ENCODE results near the gene LHX4. TPM values are rescaled to one million over a fixed set of nuclear protein-coding genes. Genes with fewer than 3 reads are reported as not detected.

The LHX4 gene
- total and polyA plus RNA-seq, 10 donors = 0.02 to 2.0 (median 0.03) TPM; not detected in 5

DNA sequence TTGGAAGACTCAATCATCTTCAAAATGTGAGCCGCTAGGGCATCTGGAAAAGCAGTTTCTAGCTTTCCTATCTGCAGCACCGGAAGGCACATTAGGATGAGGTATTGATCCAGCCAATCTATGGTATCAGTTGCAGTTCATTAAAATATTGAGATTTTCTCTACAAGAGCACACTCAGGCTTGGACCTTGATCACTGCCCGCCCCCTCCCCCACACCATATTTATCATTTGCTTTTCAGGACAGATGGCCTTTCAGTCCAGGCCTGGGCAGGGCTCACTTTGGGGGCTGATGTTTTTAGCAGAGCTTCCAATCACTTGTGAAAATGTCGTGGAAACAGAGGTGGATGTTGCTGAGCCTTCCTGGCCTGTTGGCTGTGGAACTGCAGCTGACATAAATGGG, 17.5 kb downstream of the LHX4 start:
- 88 to 95% (median 91%) methylated on average over 4 of the region's 4 CpGs for WGBS, 5 donors
- intact Hi-C loops (cut with DNase I; ENCODE audit: low total_unique reads) = no loop called here
- Histone ChIP-seq H3K27me3 (replicated peaks in 1 of 7) (peaks cover 0 to 43% (median 6%) of the 10 kb centered on the region in 7 donors), H3K36me3 (no peaks in the 10 kb centered on the region), H3K4me3 (no peak overlapping the region), H3K27ac (peak overlapping the region in 4 of 8 donors; percentile 23 to 64 (median 57)), H3K4me1 (peaks cover 0 to 5% (median 2%) of the 10 kb centered on the region in 6 donors), H3K9me3 (no peaks in the 10 kb centered on the region)
- TF ChIP-seq POLR2AphosphoS5 (IDR thresholded peaks at IDR 0.05) = no peak
- TF ChIP-seq POLR2A (IDR thresholded peaks at IDR 0.05) = no peak
- TF ChIP-seq, protein P1, sequence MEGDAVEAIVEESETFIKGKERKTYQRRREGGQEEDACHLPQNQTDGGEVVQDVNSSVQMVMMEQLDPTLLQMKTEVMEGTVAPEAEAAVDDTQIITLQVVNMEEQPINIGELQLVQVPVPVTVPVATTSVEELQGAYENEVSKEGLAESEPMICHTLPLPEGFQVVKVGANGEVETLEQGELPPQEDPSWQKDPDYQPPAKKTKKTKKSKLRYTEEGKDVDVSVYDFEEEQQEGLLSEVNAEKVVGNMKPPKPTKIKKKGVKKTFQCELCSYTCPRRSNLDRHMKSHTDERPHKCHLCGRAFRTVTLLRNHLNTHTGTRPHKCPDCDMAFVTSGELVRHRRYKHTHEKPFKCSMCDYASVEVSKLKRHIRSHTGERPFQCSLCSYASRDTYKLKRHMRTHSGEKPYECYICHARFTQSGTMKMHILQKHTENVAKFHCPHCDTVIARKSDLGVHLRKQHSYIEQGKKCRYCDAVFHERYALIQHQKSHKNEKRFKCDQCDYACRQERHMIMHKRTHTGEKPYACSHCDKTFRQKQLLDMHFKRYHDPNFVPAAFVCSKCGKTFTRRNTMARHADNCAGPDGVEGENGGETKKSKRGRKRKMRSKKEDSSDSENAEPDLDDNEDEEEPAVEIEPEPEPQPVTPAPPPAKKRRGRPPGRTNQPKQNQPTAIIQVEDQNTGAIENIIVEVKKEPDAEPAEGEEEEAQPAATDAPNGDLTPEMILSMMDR (IDR thresholded peaks at IDR 0.05 in 8 of 11, conservative IDR thresholded peaks at IDR 0.05 in 3 of 11) = no peak
- DNase-seq = no peak

DNA sequence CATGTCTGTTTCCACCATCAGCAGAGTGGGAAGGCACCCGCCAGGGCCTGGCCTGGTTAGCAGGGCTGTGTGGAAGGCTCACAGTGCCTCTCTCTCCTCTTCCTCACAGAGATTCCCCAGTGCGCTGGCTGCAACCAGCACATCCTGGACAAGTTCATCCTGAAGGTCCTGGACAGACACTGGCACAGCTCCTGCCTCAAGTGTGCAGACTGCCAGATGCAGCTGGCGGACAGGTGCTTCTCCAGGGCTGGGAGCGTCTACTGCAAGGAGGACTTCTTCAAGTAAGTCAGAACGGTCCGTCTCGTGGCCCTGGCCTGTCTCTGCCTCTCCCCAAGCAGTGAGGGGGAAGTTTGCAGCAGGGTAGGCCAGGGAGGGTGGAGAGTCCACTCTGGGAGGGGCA, 18.1 kb downstream of the LHX4 start:
- WGBS, 5 donors = 89 to 100% (median 91%) methylated on average over 2 to 7 of the region's 7 CpGs
- Histone ChIP-seq H3K4me3 (no peak overlapping the region), H3K36me3 (no peaks in the 10 kb centered on the region), H3K27me3 (replicated peaks in 1 of 7) (peaks cover 0 to 43% (median 4%) of the 10 kb centered on the region in 7 donors), H3K27ac (peak overlapping the region in 1 of 8 donors; percentile 64), H3K9me3 (no peaks in the 10 kb centered on the region), H3K4me1 (peaks cover 0 to 10% (median 5%) of the 10 kb centered on the region in 6 donors)
- intact Hi-C loops (cut with DNase I; ENCODE audit: low total_unique reads) = no loop called here
- TF ChIP-seq, protein P1 (IDR thresholded peaks at IDR 0.05 in 8 of 11, conservative IDR thresholded peaks at IDR 0.05 in 3 of 11) = no peak
- TF ChIP-seq POLR2AphosphoS5 (IDR thresholded peaks at IDR 0.05) (no peak), POLR2A (IDR thresholded peaks at IDR 0.05) (no peak)
- DNase-seq = no peak

DNA sequence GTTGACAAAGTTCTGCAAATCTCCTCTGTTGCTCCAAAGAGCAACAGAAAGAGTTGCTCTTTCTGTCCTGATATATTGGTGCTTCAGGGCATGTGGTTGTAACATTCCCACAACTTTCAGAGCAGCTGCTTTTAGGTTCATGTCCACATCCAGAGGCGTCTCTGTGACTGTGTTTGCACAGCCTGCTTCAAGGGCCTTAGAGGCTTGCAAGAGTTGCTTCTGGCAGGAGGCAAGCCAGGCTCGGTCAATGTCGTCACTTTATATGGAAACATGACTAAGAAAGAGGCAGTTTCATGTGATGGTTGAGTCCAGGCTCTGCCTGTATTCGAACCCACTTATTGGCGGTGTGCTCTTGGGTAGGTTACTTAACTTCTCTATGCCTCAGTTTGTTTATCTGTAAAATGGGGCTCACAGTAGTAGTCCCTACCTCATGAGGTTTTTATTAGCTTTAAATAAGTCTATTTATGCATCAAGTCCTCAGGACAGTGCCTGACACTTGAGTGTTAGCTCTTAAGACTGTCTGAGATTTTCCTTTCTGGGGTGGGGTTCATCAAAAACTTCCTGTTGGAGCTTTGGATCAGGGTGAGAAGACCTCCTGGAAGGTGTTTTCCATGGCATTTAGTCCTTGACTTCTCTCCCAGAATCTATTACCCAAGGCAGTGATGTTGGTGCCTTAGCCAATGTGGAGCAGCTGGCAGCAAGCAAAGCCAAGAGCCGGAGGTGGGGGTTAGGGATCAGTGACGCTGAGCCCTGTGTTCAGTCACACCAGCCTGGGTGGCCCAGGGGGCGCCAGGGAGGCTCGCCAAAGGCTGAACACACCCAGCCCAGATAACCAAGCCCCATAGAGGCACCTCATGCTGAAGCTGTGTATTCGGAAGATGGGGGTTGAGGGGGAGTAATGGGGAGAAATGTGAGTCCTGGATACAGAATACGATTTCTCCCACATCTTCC, 18.9 kb downstream of the LHX4 start:
- DNase-seq = peak; percentile 64
- H3K4me3 ChIP-seq = no peak overlapping the region
- peaks cover 0 to 17% (median 7%) of the 10 kb centered on the region in 6 donors for H3K4me1 ChIP-seq
- intact Hi-C loops (cut with DNase I; ENCODE audit: low total_unique reads) = no loop called here
- no peaks in the 10 kb centered on the region for H3K9me3 ChIP-seq
- WGBS, 5 donors = 74 to 86% (median 77%) methylated on average over 11 of the region's 11 CpGs
- TF ChIP-seq POLR2AphosphoS5 (IDR thresholded peaks at IDR 0.05) (no peak), POLR2A (IDR thresholded peaks at IDR 0.05) (no peak)
- TF ChIP-seq, protein P1 (IDR thresholded peaks at IDR 0.05 in 8 of 11, conservative IDR thresholded peaks at IDR 0.05 in 3 of 11) = no peak
- H3K27me3 ChIP-seq (replicated peaks in 1 of 7) = peaks cover 0 to 43% (median 0%) of the 10 kb centered on the region in 7 donors
- no peaks in the 10 kb centered on the region for H3K36me3 ChIP-seq
- no peak overlapping the region for H3K27ac ChIP-seq
